Activated CD8-positive, alpha-beta memory T cell treated with anti-CD3 and anti-CD28 coated beads, Interleukin-2, amount 50 U/mL, for 24 hours (primary cell): ENCODE data around the gene LRRK1.

Source experiments
- DNase-seq: peaks from one replicate; pipeline ENCODE4 v3.0.0-alpha.2; 2020; ENCODE audit errors: extremely low read depth

Gene LRRK1

GRCh38 chr15:100892013-100892355 is 27.2 kb upstream of the LRRK1 start:
- DNase-seq: no peak

GRCh38 chr15:100893261-100893963 is 25.7 kb upstream of the LRRK1 start:
- DNase-seq: no peak

GRCh38 chr15:100893964-100894295 is 25.2 kb upstream of the LRRK1 start:
- DNase-seq: no peak

DNA sequence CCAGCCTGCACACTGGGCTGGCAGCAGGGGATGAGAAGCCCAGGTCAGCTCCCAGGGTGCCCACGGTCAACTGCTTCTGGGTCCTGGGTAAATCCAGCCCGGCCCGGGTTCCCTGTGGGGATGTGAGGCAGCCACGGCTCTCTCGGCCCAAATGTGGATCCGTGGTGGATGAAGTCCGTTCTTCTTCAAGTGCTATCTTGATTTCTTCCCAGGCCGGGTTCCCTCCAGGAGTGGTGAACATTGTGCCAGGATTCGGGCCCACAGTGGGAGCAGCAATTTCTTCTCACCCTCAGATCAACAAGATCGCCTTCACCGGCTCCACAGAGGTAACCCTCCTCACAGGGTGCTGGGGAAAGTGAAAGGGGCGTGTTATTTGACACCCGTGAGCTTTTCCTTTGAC is 23.4 kb upstream of the LRRK1 start:
- no peak for DNase-seq

DNA sequence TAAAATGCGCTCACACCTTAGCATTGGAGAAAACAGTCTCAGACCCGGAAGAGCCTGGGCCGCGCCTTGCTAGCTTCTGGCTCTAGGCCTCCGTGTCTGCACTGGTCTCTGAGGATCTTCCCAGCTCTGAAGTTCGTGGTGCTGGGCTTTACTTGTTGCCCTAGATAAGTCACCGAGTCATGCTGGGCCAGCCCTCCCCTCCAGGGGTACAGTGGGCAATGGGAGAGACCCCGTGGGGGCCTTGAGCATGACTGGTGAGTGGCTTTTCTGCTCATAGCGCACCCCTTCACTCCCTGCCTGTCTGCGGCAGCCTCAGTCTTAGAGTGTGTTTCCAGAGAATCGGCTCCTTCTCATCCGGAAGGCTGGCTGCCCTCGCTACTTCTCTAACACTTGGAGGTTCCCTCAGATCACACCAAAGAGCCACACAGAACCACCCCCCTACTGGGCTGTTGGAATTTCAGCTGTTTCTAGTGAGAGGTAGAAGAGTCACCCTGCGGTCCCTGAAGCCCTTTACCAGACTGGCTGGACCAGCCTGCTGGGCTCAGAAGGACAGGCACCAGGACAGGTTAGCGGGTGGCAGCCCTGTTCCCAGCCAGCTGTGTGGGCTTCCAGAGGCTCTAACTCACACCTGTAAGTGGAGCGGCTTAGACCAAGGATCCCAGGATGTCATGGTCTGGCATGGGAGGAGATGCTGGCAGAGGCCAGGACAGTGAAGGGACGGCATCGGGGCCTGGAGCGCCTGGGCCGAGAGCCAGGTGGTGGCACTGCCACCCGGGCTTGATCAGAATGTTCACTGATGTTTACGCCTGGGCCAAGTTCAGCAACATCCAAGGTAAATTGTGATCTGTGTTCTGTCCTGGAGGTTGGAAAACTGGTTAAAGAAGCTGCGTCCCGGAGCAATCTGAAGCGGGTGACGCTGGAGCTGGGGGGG is 21.7 kb upstream of the LRRK1 start:
- DNase-seq: no peak

- DNase-seq: no peak
Observed at GRCh38 chr15:100898152-100898490, 21.0 kb upstream of the LRRK1 start.

DNA sequence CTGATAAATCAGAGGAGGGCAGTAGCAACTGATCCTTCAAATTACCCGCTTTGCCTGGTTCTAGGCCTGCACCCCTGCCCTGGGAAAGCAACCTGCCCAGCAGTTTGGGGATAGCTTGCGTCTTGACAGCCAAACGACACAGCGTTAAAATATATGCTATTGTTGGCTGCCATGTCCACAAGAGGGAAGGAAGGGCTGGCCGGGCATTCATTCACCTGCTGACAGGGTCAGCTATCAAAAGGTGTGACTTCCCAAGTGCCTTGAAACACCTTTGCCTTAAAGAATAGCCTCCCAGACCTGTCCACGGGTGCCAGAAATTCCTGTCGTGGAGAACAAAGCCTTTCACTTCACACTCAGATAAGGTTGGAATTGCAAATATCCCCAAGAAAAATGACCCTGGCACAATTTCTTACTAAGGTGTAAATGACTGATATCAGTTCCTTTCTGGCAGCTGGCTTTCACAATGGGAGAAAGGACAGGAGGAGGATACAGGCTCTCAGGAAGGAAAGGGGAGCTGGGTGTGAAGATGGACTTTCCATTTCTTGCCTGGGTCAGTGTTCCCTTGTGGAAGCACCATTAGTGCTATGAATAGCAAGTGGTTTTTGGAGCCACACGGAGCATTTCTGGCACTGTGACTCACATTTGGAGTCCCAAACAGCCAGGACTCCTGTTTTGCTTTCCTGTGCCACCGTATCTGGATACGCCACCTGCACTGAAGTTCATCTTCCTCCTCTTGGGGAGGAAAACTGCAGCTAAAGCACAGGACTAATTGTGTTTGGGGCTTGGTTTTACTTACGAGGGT is 20.3 kb upstream of the LRRK1 start:
- no peak for DNase-seq

GRCh38 chr15:100899601-100900000 is 19.6 kb upstream of the LRRK1 start:
- no peak for DNase-seq

DNA sequence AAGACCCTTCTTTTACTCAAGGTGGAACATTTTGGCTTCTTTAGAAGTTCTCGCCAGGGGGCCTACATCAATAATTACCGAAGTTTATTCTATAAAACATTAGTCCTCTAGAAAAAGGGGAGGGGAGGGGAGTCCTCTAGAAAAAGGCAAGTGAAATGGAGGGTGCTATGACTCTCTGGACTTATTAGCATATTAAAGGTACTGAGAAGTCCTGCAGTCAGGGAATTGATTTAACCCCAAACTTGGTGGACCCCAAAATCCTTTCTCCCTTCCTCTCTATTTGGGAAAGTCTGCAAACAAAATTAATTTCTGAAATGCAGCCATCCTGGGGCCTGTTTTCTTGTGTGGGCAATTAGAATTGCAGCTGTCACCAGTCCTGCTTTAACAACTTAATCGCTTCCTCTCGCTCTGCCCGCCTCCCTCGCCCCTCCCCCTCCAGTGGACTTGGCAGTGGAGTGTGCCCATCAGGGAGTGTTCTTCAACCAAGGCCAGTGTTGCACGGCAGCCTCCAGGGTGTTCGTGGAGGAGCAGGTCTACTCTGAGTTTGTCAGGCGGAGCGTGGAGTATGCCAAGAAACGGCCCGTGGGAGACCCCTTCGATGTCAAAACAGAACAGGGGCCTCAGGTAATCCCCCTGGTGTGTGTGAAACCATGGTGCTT is 18.9 kb upstream of the LRRK1 start:
- DNase-seq: no peak

GRCh38 chr15:100900795-100901169 is 18.4 kb upstream of the LRRK1 start:
- DNase-seq: no peak

- no peak for DNase-seq
Observed at GRCh38 chr15:100901296-100901695, 17.9 kb upstream of the LRRK1 start.

DNA sequence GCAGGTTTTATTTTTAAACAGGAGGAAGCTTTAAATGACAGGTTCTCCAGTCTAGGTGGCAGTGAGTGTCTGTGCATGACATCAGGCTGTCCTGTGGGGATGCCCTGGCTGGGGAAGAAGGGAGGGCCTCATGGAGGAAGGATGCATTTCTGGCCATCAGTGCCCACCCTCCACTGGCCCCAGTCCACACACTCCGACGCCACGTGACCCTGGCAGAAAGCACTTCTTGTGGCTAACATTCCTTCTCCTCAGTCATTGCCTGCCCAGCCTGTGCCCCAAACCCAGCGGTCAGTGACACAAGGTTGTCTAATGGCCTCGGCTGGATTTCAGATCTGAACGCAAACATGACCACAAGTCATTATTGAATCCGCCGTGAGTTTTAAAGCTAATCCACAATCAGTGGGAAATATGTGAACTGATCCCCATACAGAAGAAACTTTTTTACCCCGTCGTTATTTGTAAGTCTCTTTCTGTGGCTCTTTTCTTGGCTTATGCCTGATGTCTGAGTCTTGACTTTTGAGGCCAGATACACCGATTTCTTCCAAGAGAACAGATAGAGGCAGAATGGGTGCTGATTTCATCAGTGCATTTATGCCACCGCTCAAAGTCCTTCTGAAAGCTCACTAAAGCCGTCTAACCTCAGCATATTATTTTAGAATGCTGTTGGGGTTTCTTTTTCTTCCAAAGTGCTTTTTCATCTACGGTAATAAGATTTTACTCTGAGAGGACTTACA is 17.3 kb upstream of the LRRK1 start:
- DNase-seq: no peak

GRCh38 chr15:100902436-100903167 is 16.6 kb upstream of the LRRK1 start:
- DNase-seq: no peak

DNA sequence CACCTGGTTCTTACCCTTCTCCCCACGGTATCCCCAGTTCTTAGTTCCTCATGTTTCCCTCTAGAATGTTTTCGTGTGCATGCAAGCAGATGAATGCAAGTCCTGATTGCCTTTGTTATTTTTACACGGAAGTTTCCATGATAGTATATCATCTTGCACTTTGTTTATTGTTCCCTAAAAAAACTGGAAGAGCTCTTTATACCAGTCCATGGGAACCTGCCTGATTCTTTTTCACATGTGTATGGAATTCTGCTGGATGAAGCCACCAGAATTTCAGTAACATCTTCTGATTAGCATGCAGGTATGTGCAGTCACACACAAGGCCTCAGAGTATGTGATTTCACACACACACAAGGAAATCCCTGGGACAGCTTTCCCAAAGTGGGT is 16.0 kb upstream of the LRRK1 start:
- DNase-seq: no peak

- no peak for DNase-seq
Observed at GRCh38 chr15:100905850-100906249, 13.3 kb upstream of the LRRK1 start.

- DNase-seq: no peak
Observed at GRCh38 chr15:100908466-100908865, 10.7 kb upstream of the LRRK1 start.

- no peak for DNase-seq
Observed at GRCh38 chr15:100909565-100909964, 9.6 kb upstream of the LRRK1 start.

GRCh38 chr15:100909989-100910955 is 8.9 kb upstream of the LRRK1 start:
- DNase-seq: no peak

- DNase-seq: no peak
Observed at GRCh38 chr15:100911086-100911485, 8.1 kb upstream of the LRRK1 start.

DNA sequence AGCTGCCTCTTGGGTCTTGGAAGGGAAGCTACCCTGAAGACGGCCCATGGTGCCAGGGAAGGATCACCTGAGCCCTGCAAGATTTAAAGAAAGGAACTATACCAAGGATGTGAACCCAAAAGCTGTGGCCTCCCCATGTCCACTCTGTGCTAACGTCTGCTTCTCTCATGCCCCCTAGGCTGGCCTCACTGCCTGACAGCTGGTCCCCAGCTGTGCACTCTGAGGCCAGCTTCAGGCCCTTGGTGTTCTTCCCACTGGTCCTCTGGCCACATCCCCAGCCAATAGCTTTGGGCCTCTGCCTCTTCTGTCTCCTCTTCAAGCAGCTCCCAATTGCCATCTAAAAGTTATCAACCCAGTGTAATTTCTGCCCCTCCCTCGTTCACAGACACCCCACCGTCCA is 5.2 kb upstream of the LRRK1 start:
- DNase-seq: no peak
